SHP77 (cell line): ENCODE results near the gene FANK1.
"Not testable (repeated sequence)": the region's sequence is repeated elsewhere in the genome, so short reads cannot be mapped to it uniquely, and the experiment has no call there.

Source experiments
- DNase-seq, 2 experiments: peaks; one replicate each; lab custom pipeline; 2025; lab: John Stamatoyannopoulos, UW

Gene FANK1

GRCh38 chr10:126021833-126022500 is 125.6 kb downstream of the FANK1 start:
- no peak for DNase-seq

- DNase-seq, result no peak
Observed at GRCh38 chr10:126022841-126023240, 126.5 kb downstream of the FANK1 start.

GRCh38 chr10:126027692-126028091 is 131.3 kb downstream of the FANK1 start:
- DNase-seq, result no peak

- no peak for DNase-seq
Observed at GRCh38 chr10:126029999-126030398, 133.6 kb downstream of the FANK1 start.

- no peak for DNase-seq
Observed at GRCh38 chr10:126034586-126034985, 138.2 kb downstream of the FANK1 start.

GRCh38 chr10:126036515-126036914 is 140.2 kb downstream of the FANK1 start:
- no peak for DNase-seq

- DNase-seq, result no peak
Observed at GRCh38 chr10:126037946-126038345, 141.6 kb downstream of the FANK1 start.

- DNase-seq, result no peak
Observed at GRCh38 chr10:126041117-126041516, 144.8 kb downstream of the FANK1 start.

- peak; percentile 65 to 72 for DNase-seq
Observed at GRCh38 chr10:126041804-126042231, 145.5 kb downstream of the FANK1 start.

- no peak for DNase-seq
Observed at GRCh38 chr10:126042354-126042753, 146.0 kb downstream of the FANK1 start.

GRCh38 chr10:126042906-126043305 is 146.5 kb downstream of the FANK1 start:
- no peak for DNase-seq

GRCh38 chr10:126043389-126043788 is 147.0 kb downstream of the FANK1 start:
- no peak for DNase-seq

- no peak for DNase-seq
Observed at GRCh38 chr10:126045861-126046260, 149.5 kb downstream of the FANK1 start.

- DNase-seq, result no peak
Observed at GRCh38 chr10:126046831-126047230, 150.5 kb downstream of the FANK1 start.

- DNase-seq, result not testable (repeated sequence)
Observed at GRCh38 chr10:126047749-126048148, 151.4 kb downstream of the FANK1 start.

- no peak for DNase-seq
Observed at GRCh38 chr10:126049759-126050700, 153.7 kb downstream of the FANK1 start.

- DNase-seq, result no peak
Observed at GRCh38 chr10:126052171-126052570, 155.8 kb downstream of the FANK1 start.

GRCh38 chr10:126054191-126054590 is 157.8 kb downstream of the FANK1 start:
- no peak for DNase-seq

GRCh38 chr10:126057494-126057893 is 161.1 kb downstream of the FANK1 start:
- DNase-seq, result peak in 1 of 2 experiments; percentile 4

- peak; percentile 11 to 38 for DNase-seq
Observed at GRCh38 chr10:126058104-126058503, 161.7 kb downstream of the FANK1 start.

- peak; percentile 35 to 66 for DNase-seq
Observed at GRCh38 chr10:126058507-126058906, 162.1 kb downstream of the FANK1 start.
